ENCODE data around the gene ZNF385B.

DNA sequence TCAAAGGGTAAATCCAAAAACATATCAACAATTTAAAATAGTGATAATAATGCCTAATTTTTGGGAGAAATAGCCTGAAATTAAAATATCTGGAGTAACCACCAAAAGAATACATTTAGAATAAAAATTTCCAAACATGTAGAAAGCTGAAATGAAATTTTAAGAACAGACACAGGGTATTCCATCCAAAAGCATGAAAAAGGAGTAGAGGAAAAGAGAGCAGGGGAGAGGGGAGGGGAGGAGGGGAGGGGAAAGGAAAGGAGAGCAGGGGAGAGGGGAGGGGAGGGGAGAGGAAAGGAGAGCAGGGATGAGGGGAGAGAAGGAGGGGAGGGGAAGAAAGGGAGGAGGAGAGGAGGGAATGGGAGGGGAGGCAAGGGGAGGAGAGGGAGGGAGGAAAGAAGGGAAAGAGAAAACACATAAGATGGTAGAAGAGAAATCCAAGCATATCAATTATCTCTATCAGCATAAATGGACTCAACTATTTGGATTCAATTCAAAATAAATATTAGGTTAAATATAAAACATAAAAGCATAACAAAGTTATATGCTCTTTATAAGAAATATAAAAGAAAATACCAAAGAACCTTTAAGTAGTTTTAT lies 141.1 kb downstream of the ZNF385B start:
- TF ChIP-seq SMAD1 (IDR thresholded peaks at IDR 0.05; ENCODE audit: low read depth, partially characterized antibody) (no peak), BACH1 (IDR thresholded peaks at IDR 0.05; ENCODE audit: borderline replicate concordance) (no peak)
- TF ChIP-seq, protein P1, sequence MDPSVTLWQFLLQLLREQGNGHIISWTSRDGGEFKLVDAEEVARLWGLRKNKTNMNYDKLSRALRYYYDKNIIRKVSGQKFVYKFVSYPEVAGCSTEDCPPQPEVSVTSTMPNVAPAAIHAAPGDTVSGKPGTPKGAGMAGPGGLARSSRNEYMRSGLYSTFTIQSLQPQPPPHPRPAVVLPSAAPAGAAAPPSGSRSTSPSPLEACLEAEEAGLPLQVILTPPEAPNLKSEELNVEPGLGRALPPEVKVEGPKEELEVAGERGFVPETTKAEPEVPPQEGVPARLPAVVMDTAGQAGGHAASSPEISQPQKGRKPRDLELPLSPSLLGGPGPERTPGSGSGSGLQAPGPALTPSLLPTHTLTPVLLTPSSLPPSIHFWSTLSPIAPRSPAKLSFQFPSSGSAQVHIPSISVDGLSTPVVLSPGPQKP (IDR thresholded peaks at IDR 0.05; ENCODE audit: low read depth, low read length): no peak
